ENCODE measurements around the gene ITGA1.
"Not testable (repeated sequence)": the region's sequence is repeated elsewhere in the genome, so short reads cannot be mapped to it uniquely, and the experiment has no call there.

Gene ITGA1

GRCh38 chr5:52976157-52976556, 188.4 kb downstream of the ITGA1 start:
- DNase-seq: not testable (repeated sequence)

DNA sequence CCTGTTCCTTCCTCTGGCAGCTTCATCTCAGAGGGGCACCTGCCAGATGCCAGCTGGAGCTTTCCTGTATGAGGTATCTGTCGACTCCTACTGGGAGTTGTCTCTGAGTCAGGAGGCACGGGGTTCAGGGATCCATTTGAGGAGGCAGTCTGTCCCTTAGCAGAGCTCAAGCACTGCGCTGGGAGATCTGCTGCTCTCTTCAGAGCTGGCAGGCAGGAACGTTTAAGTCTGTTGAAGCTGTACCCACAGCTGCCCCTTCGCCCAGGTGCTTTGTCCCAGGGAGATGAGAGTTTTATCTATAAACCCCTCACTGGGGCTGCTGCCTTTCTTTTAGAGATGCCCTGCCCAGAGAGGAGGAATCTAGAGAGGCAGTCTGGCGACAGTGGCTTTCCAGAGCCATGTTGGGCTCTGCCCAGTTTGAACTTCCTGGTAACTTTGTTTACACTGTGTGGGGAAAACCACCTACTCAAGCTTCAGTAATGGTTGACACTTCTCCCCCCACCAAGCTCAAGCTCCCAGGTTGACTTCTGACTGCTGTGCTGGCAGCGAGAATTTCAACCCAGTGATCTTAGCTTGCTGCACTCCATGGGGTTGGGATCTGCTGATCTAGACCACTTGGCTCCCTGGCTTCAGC, 189.7 kb downstream of the ITGA1 start:
- DNase-seq: no peak

GRCh38 chr5:52981507-52981906, 193.8 kb downstream of the ITGA1 start:
- DNase-seq: no peak

- DNase-seq: no peak
Observed at GRCh38 chr5:52983731-52984636, 196.3 kb downstream of the ITGA1 start.

DNA sequence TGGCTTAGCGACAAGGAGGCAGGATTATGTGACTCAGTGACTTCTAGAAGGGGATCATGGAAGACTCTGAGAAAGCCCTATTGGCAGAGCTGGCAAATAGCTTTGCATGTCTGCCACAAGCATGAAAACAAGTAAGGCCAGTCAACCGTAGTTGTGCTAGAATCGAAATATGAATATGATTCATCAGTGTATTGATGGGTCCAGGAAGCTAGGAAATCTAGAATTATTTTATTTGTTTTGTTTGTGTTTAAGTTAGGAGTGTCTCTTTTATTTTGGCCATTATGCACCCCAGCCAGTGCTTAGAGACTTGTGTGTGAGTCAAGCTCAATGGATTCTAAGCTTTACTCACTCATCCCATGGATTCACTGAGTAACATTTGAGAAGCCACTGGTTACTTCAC, 197.6 kb downstream of the ITGA1 start:
- no peak for DNase-seq

GRCh38 chr5:52987711-52988331, 200.1 kb downstream of the ITGA1 start:
- DNase-seq: peak in 1 of 2 experiments; percentile 12

DNA sequence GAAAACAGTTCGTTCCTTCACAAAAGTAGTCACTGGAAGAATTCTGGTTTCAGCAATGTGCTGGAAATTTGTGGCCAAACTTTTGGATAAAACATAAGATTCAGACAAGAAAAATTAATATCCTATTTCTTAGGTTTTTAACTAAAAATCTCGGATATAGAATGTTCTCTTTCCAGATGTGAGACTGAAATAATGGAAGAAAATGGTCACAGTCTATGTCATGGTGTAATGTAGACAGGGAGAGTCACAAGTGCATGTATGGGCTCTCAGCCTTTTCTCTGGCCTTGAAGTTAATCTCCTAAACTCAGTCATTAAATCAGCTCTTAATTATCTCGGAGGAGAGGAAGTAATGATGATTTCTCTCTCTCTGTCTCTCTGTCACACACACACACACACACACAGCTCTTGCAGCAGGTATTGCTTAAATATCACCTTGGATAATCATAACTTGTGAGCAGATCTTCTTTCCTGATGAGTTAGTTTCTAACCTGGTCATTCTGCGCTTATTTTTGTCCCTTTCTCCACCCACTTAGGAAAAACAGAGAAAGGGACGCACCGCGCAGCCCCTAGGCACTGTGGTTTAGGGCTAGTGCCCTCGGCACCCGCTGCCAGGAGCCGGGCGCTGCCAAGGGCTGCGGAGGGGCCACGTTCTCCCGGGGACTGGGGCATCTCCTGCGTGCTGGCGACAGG, 200.8 kb downstream of the ITGA1 start:
- DNase-seq: no peak

- peak; percentile 6 to 8 for DNase-seq
Observed at GRCh38 chr5:52989025-52989780, 201.5 kb downstream of the ITGA1 start, which contains the start of gene ITGA2. ITGA2 (plus strand) TSS chr5:52989352; CDS start chr5:52989469, 117 bp downstream.

GRCh38 chr5:52989781-52990527, 202.2 kb downstream of the ITGA1 start:
- DNase-seq: peak; percentile 12 to 15

DNA sequence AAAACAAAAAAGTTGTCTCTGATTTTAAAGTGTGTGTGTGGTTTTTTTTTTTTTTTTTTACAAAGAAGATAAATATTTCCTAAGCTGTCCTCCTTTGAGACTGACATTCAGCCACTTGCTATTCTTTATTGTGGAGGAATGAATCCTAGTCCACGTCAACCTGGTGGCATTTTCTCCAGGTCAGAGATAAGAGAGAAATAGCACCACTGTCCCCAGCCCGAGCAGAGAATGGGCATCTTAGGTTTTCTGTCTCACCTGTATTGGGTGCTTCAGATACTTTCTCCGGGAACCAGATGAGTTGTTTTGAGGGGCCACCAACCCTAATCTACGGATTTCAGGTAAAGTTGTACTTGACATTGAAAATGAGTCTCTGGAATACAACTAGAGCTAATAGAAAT, 202.8 kb downstream of the ITGA1 start:
- DNase-seq: no peak

GRCh38 chr5:52993367-52993766, 205.7 kb downstream of the ITGA1 start:
- no peak for DNase-seq

- DNase-seq: no peak
Observed at GRCh38 chr5:52994266-52994665, 206.6 kb downstream of the ITGA1 start.

GRCh38 chr5:52995095-52995494, 207.4 kb downstream of the ITGA1 start:
- DNase-seq: no peak

DNA sequence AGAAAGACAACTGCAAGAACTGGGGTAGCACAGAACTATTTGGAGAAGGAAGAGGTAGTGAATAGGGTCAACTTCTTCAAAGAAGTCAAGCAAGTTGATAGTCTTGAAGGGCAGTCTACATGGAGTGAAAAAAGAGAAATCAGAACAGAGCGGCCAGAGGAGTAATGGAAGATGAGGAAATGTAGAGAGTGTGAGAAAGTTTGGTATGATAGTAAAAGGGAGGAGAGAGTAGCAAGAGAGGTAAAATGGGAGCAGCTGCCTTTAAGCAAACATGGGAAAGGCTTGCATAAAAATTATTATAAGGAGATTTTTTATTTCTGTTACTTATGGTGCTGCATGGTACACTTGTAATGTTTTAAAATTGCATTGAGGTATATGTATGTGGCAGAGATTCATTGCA, 208.2 kb downstream of the ITGA1 start:
- DNase-seq: no peak

GRCh38 chr5:52996979-52997378, 209.3 kb downstream of the ITGA1 start:
- DNase-seq: no peak

DNA sequence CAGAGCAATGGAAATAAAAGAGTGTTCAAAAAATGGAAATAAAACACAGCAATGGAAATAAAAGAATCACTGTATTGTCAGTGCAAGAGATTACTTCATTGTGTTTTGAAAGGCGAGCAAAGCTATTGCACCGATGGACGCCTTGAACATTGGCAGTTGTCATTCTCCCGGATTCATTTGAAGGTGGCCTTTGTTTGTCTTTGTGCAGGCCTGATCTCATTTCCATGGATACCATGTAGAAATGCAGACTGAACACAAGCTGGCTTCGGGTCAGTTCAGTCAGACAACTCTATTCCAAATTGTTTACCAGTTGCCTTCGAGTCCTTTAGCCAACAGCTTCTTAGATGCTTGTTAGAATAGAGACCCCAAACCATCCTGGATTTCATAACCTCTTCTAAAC, 209.7 kb downstream of the ITGA1 start:
- DNase-seq: no peak

DNA sequence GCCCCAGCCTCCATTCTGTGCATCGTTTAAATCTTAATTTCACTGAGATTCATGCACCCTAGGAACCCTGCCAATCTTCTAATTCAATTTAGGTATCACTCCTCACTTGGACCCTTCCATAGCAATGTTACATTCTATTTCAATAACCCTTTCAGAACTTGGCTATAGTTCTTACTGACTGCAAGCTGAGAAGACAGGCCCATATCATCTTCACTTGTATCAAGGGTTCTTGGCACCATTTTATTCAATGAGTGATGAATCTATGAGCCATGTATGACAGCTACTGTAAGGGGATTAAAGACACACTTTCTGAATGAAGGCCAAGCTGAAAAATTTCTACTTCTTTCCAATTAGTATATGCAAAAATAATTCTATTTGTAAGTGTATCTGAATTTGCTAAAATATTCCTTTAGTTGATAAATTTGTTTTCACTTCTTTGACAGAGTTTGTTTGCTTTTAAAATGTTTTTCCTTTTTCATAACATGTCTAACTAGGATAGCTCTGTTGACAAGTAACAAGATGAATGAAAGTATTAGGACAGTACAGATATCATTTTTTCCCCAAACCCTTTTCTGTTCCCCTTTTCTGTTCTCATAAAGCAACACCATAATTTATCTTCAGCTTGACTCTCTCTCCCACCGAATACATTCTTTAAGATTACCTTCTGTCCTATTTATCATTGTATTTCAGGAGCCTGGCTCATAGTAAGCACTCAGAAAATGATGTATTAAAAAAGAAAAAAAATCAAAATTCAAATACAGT, 211.0 kb downstream of the ITGA1 start:
- DNase-seq: no peak

DNA sequence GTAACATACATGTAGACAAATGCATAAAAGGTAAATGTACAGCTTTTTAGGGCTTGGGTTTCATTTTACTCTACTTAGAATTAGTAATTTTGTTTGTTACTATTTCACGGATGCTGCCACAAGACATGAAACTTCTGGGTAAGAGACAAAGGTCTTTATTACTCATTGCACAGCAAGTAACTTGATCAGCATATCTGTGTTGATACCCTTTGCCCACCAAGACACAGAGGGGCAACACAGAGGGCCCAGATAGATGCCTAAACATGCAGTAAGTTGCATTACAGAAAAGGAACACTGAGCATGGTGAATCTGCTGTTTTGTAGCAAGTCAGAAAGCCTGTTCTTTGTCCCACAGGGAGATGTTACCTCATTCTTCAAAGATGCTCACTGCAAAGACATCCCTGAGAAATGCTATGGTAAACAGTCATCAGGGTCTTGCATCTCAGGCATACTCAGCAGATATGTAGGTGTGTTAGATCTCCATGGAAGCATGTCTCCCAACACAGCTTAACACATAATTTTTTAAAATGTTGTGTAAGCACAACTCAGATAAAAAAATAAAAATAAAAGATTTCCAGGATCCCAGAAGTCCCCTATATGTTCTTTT, 211.7 kb downstream of the ITGA1 start:
- no peak for DNase-seq

DNA sequence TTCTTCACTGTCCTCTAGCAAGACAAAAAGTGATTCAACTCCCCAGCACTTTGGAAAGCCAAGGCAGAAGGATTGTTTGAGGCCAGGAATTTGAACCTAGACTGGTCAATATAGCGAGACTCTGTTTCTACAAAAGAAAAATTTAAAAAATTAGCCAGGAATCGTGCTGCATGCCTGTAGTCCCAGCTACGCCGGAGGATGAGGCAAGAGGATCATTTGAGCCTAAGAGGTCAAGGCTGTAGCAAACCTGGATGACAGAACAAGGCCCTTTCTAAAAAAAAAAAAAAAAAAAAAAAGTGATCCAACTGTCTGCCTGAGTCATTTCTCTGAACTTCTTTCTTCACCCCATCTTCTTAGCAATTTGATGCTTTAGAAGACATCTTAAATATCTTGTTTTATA, 213.8 kb downstream of the ITGA1 start:
- no peak for DNase-seq

GRCh38 chr5:53002491-53002890, 214.8 kb downstream of the ITGA1 start:
- DNase-seq: no peak

Data from activated CD4-positive, alpha-beta T cell treated with anti-CD3 and anti-CD28 coated beads, Interleukin-2, amount 50 U/mL, for 4 hours (primary cell).